Activated naive CD4-positive, alpha-beta T cell treated with Interleukin-2 at 50 U/mL for 16 hours (primary cell): Measurements from ENCODE around the gene CETN1.
A peak's percentile ranks its signal among the peaks of the same experiment; 100 is the strongest.

Experiments
- DNase-seq: peaks from one replicate; pipeline ENCODE4 v3.0.0-alpha.2; 2020

CETN1 gene

DNA sequence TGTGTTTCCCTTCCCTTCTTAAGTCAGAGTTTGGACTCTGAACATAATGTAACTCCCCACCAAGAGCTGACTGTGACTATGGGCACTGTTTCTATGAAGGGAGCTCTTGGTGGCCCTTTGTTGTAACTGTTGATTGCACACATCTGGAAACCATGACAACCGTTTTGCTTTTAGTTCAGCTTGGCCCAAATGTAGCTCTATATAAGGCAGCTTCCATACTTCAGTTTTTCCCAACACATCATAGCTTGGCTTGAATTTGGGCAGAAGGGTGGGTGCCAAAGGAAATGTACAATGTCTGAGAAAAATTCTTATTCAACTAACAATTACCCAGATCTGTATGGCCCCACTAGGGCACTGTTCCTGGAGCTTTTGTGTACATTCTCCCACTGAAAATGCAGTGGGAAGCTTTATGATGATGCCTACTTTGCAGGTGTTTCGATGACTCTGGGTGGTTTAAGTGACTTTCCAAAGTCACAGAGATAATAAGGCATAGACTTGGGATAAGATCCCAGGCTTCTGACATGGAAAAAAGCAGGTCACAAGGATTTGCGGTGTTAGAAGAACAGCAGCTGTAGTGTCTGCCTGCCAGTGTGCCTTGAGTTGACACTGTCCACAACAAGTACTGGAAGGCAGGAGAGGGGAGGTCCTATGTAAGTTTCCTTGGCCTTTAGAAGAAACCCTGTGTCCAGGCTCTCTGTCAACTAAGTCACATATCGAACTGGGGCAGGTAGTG is 2.4 kb upstream of the CETN1 start:
- DNase-seq: no peak

DNA sequence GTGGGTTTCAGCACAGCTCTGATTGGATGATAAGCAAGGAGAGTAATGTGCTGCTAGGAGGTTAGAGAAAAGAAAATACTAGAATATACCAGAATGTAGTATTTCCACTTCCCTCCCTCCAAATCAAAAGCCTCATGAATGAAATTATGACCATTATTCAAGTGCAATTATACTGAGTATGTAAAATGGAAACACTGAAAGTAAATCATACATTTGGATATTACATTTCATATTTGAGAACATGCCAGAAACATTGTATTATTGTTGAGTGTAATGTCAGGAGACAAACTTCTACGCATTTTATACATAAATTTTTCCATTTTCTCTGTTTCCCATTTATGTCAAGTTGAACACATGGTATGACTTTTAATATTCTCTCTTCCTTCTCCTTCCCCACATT is 942 bp upstream of the CETN1 start:
- DNase-seq: no peak

DNA sequence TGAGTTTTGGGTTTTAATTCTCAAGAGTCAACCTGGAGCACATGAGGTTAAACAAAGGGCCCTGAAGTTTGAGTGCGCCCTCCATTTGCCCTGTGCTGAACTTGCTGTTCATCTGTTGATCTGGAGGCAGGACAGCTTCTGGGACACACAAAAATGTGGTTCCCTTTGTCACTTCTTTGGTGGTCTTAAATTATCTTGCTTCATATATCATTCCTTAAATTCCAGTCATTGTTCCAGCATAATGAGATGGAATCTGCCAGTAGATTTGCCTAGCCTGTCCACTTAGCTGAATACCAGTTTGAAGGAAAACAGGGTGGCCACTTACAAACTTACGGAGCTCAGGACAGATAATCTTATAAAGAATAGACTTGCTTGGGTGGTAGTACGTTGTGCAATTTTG is 916 bp downstream of the CETN1 start:
- no peak for DNase-seq

DNA sequence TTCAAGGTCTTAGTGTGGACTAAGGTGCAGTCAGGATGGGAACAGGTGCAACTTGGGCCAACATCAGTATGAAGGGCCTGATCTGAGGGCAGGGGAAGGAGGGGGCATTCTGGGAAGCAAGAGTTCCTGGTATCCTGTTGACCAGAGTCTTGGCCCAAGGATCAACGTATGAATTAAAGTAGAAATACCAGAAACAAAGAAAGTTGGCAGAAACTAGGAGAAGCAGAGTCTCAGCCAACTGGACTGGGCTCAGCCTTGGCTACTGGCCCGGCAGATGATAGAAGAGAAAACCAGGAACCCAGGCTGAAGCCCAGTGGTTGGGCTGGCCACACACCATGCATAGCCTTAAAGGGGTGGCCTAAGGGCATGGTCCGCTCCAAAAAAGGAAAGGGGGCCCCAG is 2.3 kb downstream of the CETN1 start:
- no peak for DNase-seq

DNA sequence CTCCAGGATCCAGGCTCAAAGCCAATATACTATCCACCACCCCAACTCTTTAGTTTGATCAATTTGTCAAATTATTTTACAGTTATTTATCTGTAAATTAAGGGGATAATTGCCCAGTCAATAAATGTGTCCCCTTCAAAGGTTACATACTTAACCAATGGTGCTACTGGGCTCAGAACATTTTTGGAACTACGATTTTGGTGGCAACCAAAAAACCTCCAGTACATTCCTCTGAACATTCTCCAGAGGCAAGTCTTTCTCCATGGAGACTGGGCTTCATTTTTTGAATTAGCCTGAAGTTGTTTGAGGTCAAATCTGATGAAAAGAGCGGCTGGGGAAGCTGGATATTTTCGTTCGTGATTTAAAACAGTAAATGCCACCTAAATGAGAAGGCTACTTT is 14.9 kb downstream of the CETN1 start:
- DNase-seq: no peak

DNA sequence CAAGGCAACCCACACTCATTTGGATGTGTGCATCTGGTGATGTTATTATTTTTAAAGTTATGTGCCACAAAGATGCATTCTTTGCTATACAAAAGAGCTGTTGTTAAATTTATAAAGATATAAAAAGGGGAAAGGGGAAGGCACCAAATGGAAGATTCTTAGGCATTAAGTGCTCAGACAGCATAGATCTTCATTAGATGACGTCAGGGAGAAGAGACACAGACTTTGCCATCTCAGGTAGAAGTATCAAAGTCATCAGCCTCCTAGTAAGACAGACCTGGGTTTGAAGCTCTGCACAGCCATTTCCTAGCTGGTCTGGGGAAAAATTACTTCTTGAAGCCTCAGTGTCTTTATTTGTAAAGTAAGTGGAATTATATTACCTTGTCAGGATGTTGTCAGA is 15.4 kb downstream of the CETN1 start:
- DNase-seq: no peak

DNA sequence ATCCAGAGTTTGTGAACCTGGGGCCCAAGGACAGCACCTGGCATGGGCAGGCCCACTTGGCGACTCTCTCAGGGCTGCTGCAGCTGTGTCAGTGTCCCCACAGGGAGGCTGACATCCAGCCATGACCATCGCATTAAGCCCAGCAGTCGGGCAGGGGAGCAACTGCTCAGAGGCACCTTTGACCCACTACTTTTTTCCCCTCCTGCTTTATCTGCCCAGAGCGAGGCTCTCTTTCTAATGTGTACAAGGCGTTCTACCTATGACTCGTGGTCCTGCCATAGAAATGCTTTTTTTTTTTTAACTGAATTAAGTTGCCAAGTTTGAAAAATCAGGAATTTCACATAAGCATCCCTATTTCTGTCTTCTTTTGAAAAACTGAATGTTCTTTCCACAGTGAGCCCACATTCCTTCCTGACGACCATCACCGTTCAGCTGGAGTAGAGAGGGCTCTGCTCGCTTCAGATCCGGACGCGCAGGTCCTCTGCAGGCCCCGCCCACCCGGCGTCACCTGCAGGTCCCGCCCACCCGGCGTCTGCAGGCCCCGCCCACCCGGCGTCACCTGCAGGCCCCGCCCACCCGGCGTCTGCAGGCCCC is 16.2 kb downstream of the CETN1 start:
- DNase-seq: no peak

DNA sequence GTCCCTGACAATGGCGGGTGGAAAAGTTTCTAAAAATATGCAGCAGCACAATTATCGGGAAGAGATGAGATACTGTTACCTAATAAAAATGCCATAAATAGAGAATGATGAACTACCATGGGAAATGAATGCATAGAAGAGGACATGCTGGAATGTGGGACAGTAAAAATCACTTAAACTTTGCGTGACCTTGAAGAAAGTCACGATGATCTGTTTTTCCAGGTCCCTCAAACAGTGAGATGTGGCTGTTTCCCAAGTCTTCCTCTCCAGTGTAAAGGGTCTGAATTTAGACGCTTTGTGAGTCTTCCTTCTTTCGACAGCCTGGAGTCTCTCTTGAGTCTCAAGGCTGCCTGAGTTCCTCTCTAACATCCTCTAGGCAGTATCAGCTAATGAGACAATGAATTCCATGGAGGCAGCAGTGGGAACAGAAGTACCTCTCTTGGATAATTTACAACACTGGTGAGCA is 18.0 kb downstream of the CETN1 start:
- DNase-seq: no peak

DNA sequence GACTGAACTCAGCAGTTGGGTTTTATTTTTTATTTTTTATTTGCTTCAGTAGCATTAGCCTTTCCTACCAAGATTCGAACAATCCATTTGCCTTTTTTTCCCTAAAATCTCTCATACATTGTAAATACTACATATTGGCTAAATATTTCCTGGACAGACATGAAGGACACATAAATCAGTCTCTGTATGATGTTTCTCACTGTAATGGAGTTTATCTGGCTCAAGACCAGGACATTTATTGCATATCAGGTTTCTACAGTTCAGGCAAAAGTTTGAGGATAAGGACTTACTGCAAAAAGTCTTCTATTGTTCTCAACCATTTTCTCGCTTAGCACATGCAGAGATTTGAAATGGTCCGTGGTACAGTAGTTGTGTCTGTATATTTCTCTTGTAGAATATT is 19.9 kb downstream of the CETN1 start:
- no peak for DNase-seq

DNA sequence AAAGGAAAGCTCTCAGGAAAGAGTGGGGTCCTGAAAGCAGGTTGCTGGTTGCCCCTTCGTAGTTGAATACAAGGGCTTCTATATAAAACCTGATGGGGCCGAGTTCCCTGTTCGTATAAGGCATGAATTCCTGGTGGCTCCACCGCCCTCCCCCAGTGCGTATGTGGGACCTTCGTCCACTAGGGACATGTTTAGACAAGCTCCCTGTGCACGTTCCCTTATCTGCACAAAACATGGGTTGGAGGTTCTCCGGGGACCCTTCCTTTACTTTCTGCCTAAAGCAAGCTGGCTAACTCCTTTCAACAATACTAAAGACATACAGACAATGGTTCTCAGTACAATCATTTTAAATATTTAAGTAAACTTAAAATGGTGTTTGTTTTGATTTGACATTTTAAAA is 24.6 kb downstream of the CETN1 start:
- no peak for DNase-seq

DNA sequence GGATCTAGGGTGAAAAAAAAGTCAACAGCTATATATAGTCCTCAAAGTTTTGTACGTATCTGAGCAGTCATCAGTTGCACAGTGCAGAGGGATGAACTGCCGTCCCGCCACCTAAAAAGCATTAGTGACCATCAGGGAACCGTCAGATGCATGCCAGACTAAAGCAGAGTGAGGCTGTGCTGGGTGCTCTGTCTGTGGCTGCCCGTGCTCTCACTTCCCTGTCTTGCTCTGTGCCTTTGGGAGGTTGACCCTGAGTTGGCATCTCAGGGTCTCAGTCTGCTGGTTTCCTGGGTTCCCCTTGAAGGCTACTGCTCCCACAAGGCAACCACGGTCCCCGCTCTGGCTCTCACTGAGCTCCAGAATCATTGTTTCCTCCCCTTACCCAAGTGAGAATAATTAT is 27.8 kb downstream of the CETN1 start:
- DNase-seq: no peak

DNA sequence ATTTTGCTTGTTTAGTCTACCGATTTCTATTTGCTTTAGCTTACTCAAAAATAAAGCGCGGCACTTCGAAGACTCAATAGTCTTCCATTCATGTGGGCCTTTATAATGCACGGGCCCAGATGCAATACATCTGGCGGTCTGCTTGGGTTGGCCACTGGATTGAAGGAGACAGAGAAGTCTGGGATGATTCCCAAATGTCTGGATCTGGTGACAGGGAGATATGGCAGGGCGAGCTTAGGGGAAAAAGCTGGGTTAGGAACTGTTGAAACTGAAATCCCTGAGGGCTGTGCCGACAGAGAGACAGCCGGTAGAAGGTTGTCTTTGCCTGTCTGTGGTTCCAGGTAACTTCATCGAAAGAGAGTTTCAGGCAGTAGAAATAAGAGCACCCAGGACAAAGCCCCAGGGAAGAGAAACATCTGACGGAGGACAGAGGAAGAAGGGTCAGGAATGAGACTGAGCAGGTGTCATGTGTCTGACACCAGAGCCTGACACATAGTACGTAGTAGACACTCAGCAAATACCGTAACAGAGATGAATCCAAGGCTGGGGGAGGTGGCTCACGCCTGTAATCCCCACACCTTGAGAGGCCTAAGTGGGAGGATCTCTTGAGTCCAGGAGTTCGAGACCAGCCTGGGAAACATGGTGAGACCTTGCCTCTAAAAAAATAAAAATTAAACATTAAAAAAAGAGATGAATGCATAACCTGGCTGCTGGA is 30.2 kb downstream of the CETN1 start:
- no peak for DNase-seq

DNA sequence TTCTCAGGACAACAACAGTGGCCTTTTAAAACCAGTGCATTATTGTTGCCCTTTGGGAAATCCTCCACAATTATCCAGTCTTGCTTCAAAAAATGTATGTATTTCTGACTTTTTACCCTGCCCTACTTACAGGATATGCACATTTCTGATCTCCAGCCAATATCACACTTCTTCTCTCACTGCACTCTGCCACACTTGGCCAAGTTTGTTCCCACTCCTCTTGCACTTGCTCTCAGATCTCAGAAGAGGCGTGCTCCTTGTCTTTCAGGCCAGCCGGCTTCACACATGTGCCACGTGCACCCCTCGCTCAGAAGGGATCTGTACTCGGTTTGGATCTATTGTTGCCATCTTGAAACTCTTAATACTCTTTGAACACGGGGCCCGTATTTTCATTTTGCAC is 32.0 kb downstream of the CETN1 start:
- no peak for DNase-seq

DNA sequence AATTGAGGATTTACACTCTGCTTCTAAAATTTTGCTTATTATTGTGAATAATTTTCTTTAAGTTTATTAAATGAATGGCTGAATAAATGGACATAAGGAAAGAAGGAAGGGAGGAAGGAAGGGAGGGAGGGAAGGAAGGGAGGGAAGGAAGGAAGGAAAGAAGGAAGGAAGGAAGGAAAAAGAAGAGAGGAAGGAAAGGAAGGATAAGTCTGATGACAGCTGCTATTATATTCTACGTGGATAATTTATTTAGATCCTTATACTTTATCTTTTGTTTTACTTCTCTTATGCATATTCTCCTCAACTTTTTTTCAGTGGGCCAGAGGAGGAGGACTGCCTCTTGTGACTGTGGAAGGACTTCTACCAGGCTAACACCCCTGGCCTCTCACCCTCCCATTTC is 34.0 kb downstream of the CETN1 start:
- DNase-seq: no peak

DNA sequence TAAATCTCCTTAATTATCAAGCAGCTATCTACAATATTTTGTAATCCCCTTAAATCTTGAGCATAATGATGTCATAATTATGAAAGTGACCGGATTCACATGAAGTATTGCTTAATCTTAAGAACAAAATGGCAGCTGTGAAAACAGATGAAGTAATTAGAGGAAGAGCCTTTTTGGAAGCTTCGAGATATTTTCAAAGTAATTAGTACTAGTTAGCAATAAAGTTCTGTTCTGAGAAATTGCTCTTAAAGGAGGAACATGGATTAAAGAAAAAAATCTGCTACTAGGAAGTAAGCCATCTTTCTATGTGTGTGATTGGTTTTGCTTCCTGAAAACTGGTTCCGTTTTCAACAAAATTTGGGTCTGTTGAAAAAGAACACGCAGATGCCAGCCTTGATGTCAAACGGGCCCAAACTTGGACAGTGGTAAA is 34.9 kb downstream of the CETN1 start:
- DNase-seq: no peak

DNA sequence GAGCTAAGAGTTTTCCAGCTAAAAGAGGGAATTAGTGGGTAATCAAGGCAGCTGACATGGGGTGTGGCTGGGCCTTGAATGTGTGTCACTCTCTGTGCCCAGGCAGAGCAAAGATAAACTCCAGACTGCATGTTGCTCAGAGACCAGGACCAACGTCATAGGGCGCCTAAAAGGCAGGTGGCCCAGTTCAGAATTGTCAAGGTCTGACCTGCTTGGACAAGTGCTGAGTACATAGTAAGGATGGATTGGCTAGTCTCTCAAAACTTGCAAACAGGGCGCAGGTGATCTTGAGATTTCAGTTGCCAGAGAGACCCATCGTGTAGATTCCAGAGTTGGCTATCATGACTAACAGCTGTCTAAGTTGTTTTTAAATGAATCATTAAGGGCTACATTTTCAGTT is 35.6 kb downstream of the CETN1 start:
- no peak for DNase-seq

DNA sequence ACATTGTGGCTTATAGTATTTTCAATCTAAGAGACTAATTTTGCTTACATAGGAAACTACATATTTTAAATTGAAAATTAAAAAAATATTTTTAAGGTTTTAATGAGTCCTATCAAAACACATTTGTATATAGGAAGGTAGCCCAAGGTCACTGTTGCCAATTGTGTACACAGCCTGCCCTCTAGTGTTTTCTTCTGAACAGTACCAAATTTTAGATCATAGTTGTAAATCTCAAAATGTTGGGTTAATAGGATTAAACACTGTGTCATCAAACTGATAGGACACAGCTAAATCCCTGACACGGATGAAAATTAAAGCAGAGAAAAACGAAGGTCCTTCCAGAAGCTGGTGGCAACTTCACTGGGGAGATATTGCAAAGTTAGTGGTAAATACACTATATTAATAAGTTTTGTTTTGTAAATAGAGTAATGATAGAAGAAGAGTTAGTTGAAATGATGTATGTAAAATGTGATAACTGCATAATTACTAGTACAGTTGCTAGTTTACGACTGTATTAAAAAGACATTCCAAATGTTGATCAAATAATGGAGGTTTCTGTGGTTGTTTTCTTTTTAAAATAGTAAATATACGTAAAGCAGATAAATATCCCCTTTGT is 36.3 kb downstream of the CETN1 start:
- no peak for DNase-seq

DNA sequence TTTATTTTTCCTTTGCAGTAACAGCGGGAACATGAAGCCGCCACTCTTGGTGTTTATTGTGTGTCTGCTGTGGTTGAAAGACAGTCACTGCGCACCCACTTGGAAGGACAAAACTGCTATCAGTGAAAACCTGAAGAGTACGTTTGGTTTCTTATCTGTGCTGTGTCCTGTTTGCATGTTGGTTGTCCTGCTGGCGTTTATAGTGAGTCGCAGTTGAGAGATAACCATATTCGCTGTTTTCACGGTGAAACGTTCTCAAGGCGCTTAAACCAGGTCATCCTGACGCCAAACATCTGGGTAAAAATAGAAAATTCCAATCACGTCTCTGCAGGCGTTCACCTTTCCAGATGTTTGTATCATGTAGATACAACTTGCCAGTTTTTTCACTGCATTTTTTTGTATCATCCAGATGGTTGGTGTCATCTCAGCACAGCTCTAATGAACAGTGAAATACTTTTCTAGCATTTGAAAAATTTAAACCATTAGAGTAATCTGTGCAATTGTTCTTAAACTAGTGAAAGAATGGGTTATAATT is 37.9 kb downstream of the CETN1 start:
- no peak for DNase-seq

DNA sequence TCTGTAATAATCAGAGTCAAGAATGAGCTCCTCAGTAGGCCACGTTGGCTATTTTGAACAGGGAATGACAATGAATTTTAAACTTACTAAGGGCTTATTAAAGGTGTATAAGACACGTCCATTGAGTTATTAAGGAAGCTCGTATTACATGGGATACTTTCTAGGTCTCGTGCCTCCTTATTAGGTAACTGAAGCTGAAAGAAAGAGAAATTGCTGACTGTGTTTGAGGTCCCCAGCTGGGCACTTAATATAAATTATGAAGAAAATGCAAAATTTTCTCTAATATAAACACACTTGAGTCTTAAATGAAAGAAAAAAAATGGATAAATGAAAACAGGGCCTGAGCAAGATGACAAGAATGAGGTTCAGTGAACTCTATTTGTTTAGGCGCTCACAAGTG is 38.4 kb downstream of the CETN1 start:
- DNase-seq: no peak

DNA sequence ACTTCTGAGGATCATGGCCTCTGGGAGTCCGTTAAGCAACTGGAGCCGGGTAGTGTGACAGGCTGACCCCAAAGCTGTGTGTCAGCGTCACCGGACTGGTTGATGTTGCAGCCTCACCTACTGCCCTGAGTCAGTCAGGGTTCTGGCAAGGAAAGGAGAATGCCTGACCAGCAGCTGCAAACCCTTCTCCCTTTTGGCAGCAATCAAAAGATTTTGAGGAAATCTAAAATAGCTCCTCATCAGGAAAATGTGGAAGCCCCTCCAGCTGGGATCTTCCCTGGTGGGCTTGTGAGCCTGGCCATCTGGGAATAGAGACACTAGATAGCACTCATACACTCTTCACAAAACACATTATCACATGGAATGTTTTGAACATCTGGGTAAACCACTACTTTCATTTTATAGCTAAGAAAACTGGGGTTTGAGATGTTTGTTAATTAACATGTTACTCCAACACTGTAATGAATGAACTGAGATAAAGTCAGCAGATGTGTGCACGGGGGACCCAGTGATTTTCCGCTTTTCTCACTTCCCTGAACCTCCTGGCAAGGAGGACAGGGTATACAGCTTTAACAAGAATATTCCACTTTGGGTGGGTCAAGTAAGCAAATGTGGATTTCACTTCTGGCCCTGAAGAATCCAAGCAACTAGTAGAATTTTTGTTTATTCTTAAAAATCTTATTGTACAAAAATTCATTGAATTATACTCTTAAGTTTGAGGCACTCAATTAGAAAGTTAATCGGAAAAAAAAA is 41.3 kb downstream of the CETN1 start:
- DNase-seq: no peak

DNA sequence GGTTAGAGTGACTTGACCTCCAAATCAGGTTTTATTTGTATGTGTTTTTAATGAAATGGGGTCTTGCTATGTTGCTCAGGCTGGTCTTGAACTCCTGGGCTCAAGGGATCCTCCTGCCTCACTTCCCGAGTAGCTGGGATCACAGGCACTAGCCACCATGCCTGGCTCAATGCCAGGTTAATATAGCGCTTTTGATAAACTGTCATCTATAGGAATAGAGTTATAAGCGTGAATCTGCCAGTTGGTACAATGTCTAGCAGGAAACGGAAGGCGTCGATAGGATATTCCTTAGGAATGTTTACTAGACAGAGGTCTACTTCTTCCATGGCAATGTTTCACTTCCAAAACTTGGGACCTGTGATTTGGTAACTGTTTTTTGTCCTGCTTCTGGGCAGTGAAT is 42.1 kb downstream of the CETN1 start:
- DNase-seq: no peak

DNA sequence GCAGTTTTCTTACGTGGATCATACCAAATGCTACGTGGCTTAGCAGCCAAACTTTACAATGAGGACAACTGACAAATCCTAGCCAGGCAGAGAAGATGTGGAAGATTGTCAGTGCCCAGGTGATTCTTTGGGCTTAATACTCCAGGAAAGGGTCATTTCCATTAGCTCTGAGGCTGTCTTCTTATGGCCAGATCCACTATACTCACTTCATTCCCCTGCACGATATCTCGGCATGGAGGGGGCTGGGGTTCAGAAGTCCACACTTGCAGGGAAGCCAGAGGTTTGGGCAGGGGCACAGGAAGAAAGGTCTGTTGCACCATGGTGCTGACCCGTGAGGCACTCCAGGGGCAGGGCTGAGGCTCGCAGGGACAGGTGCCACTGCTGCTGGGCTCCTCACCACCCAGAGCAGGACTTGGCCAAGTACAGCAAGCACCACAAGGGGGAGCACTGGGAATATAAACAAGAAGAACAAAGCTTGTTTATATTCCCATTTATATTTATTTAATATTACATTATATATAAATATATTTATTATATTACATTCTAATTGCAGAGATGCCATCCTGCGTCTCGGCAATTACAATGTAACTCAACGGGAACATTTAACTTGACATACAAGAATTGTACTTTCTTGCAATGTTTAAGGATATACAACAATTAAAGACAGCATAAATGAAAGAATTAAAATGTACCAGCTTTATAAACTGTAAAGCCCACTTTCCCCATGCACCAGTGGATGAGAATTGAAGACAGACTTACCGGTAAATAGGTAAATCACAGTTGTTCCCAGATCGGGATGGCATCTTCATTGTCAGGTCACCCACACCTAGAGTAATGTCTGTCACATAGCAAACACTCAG is 43.8 kb downstream of the CETN1 start:
- peak; percentile 63 for DNase-seq
